ENCODE measurements around the gene EPHA2.
"Not testable (repeated sequence)": the region's sequence is repeated elsewhere in the genome, so short reads cannot be mapped to it uniquely, and the experiment has no call there.

The EPHA2 gene

GRCh38 chr1:16111771-16112595, 43.9 kb downstream of the EPHA2 start:
- TF ChIP-seq MAX (IDR thresholded peaks at IDR 0.05; ENCODE audit: low read depth, low read length) (no peak), MYC (IDR thresholded peaks at IDR 0.05; ENCODE audit: low read depth, low read length) (no peak), CTCF (IDR thresholded peaks at IDR 0.05; ENCODE audit: low read depth, low read length) (no peak), POLR2A (IDR thresholded peaks at IDR 0.05; ENCODE audit: extremely low read depth, insufficient read length) (no peak)
- no peak for DNase-seq (ENCODE audit: low read depth)
- no peak overlapping the region for H3K4me3 ChIP-seq (ENCODE audit: low read depth, low read length)

- DNase-seq (ENCODE audit: low read depth): no peak
- no peak for TF ChIP-seq POLR2A (IDR thresholded peaks at IDR 0.05; ENCODE audit: extremely low read depth, insufficient read length)
- no peak overlapping the region for H3K4me3 ChIP-seq (ENCODE audit: low read depth, low read length)
Observed at GRCh38 chr1:16110884-16111283, 45.0 kb downstream of the EPHA2 start.

GRCh38 chr1:16110456-16110855, 45.4 kb downstream of the EPHA2 start:
- TF ChIP-seq MYC (IDR thresholded peaks at IDR 0.05; ENCODE audit: low read depth, low read length): no peak
- no peak for TF ChIP-seq POLR2A (IDR thresholded peaks at IDR 0.05; ENCODE audit: extremely low read depth, insufficient read length)
- no peak for TF ChIP-seq MAX (IDR thresholded peaks at IDR 0.05; ENCODE audit: low read depth, low read length)
- TF ChIP-seq CTCF (IDR thresholded peaks at IDR 0.05; ENCODE audit: low read depth, low read length): no peak
- no peak for DNase-seq (ENCODE audit: low read depth)

GRCh38 chr1:16109571-16109970, 46.3 kb downstream of the EPHA2 start:
- no peak overlapping the region for H3K4me3 ChIP-seq (ENCODE audit: low read depth, low read length)
- TF ChIP-seq CTCF (IDR thresholded peaks at IDR 0.05; ENCODE audit: low read depth, low read length): no peak
- no peak for TF ChIP-seq MAX (IDR thresholded peaks at IDR 0.05; ENCODE audit: low read depth, low read length)
- TF ChIP-seq MYC (IDR thresholded peaks at IDR 0.05; ENCODE audit: low read depth, low read length): no peak
- no peak for TF ChIP-seq POLR2A (IDR thresholded peaks at IDR 0.05; ENCODE audit: extremely low read depth, insufficient read length)
- no peak for DNase-seq (ENCODE audit: low read depth)

More at GRCh38 chr1:16110456-16110855, 45.4 kb downstream of the EPHA2 start:
- no peak overlapping the region for H3K4me3 ChIP-seq (ENCODE audit: low read depth, low read length)

GRCh38 chr1:16107039-16107438, 48.8 kb downstream of the EPHA2 start:
- H3K4me3 ChIP-seq (ENCODE audit: low read depth, low read length); DNase-seq (ENCODE audit: low read depth): not testable (repeated sequence)

- TF ChIP-seq MYC (IDR thresholded peaks at IDR 0.05; ENCODE audit: low read depth, low read length) (no peak), CTCF (IDR thresholded peaks at IDR 0.05; ENCODE audit: low read depth, low read length) (no peak), POLR2A (IDR thresholded peaks at IDR 0.05; ENCODE audit: extremely low read depth, insufficient read length) (no peak), MAX (IDR thresholded peaks at IDR 0.05; ENCODE audit: low read depth, low read length) (no peak)
- H3K4me3 ChIP-seq (ENCODE audit: low read depth, low read length): no peak overlapping the region
- no peak for DNase-seq (ENCODE audit: low read depth)
Observed at GRCh38 chr1:16101623-16102022, 54.2 kb downstream of the EPHA2 start.

- no peak for DNase-seq (ENCODE audit: low read depth)
- H3K4me3 ChIP-seq (ENCODE audit: low read depth, low read length): no peak overlapping the region
- TF ChIP-seq CTCF (IDR thresholded peaks at IDR 0.05; ENCODE audit: low read depth, low read length) (no peak), MAX (IDR thresholded peaks at IDR 0.05; ENCODE audit: low read depth, low read length) (no peak), MYC (IDR thresholded peaks at IDR 0.05; ENCODE audit: low read depth, low read length) (no peak), POLR2A (IDR thresholded peaks at IDR 0.05; ENCODE audit: extremely low read depth, insufficient read length) (no peak)
Observed at GRCh38 chr1:16099412-16099811, 56.5 kb downstream of the EPHA2 start.
